Transverse colon (tissue), 4 donors: ENCODE measurements around the gene ZBTB7B. TPM values are rescaled to one million over a fixed set of nuclear protein-coding genes. Genes with fewer than 3 reads are reported as not detected.

Experiments used
- DNase-seq: peaks from one replicate; pipeline ENCODE4 v3.0.0-alpha.2; 2019
- H3K27ac ChIP-seq, 4 donors: fragments of 200-600 bp; sonication (generic); 2 replicates each; pipeline ENCODE4 v1.5.1; 2016 to 2018; ENCODE audit warnings: inconsistent platforms in 4 of 4
- H3K27me3 ChIP-seq: fragments of 200-600 bp; sonication (generic); 2 replicates; pipeline ENCODE4 v1.5.1; 2017; ENCODE audit warnings: inconsistent platforms
- H3K36me3 ChIP-seq, 4 donors: fragments of 200-600 bp; sonication (generic); 2 replicates each; pipeline ENCODE4 v1.5.1; 2017 to 2019; ENCODE audit warnings: inconsistent platforms in 4 of 4
- H3K4me1 ChIP-seq, 4 donors: fragments of 200-600 bp; sonication (generic); 2 replicates each; pipeline ENCODE4 v1.5.1; 2017 to 2020; ENCODE audit warnings: inconsistent platforms in 4 of 4
- H3K4me3 ChIP-seq, 4 donors: fragments of 200-600 bp; sonication (generic); 1 replicate in 1 of 4; 2 replicates in 3 of 4; pipeline versions ENCODE4 v1.5.1 to v1.6.1; 2017 to 2019; ENCODE audit warnings: inconsistent platforms in 4 of 4
- H3K9me3 ChIP-seq, 2 donors: fragments of 200-600 bp; sonication (generic); 2 replicates each; pipeline ENCODE4 v1.5.1; 2017 to 2019; ENCODE audit warnings: inconsistent platforms in 2 of 2
- CTCF ChIP-seq, 5 experiments: fragments of 200-600 bp in 3 of 5; fragments of 450-650 bp in 2 of 5; sonication (generic) in 3 of 5; IDR thresholded peaks; 1 replicate in 2 of 5; 2 replicates in 3 of 5; pipeline ENCODE4 v1.5.1; 2016 to 2017; ENCODE audit warnings: antibody characterized with exemption in 5 of 5, inconsistent platforms in 3 of 5, mild to moderate bottlenecking in 2 of 5, moderate library complexity in 1 of 5
- EP300 ChIP-seq: sonication (generic); formaldehyde crosslinking; IDR thresholded peaks from one replicate; pipeline ENCODE4 v1.6.1; 2017; ENCODE audit warnings: antibody characterized with exemption, low read depth
- POLR2A ChIP-seq: fragments of 450-650 bp; IDR thresholded peaks from one replicate; pipeline ENCODE4 v1.6.1; 2016; ENCODE audit warnings: antibody characterized with exemption, mild to moderate bottlenecking, moderate library complexity
- POLR2AphosphoS5 ChIP-seq, 3 donors: sonication (generic); formaldehyde crosslinking; IDR thresholded peaks; one replicate each; pipeline ENCODE4 v1.6.1; 2016; ENCODE audit warnings: antibody characterized with exemption in 3 of 3
- WGBS, 2 donors: methylation state at CpG; one replicate each; pipeline ENCODE4 v1.1.5; 2018; ENCODE audit warnings: low coverage in 1 of 2; 5-methylcytosine and 5-hydroxymethylcytosine counted together
- in situ Hi-C, 4 donors: fragments of 200-750 bp; cut with MboI; loops; one replicate each; pipeline versions ENCODE4 v1.15.0 to v1.15.1; 2017; ENCODE audit warnings: low sequenced_read_pairs in 3 of 4, low pct_ligation_motif_present in 1 of 4, low pct_unique_long_range_greater_than_20kb in 1 of 4
- intact Hi-C: fragments of 100-400 bp; cut with DNase I; formaldehyde crosslinking; loops from one replicate; pipeline ENCODE4 v1.15.1; 2023; ENCODE audit warnings: low total_unique reads
- total RNA-seq, 4 donors: library from RNA; depleted of rRNA; stranded (reverse); fragments of >200 nt; gene quantifications; one replicate each; pipeline ENCODE4 v1.1.0, GENCODE V29; 2016

The ZBTB7B gene
- total RNA-seq, 4 donors from 2014 or later, result 85.2 to 513 (median 272) TPM

- Histone ChIP-seq H3K27me3 (no peaks in the 10 kb centered on the region), H3K36me3 (peaks cover 0 to 12% (median 2%) of the 10 kb centered on the region in 4 donors), H3K4me1 (peaks cover 23 to 39% (median 32%) of the 10 kb centered on the region in 4 donors), H3K4me3 (peak overlapping the region; percentile 17 to 40 (median 27)), H3K27ac (peak overlapping the region; percentile 85 to 96 (median 91)), H3K9me3 (no peaks in the 10 kb centered on the region)
- intact Hi-C loops, result no loop called here
- WGBS, 2 donors, result 51 to 80% methylated on average over 1 to 6 of the region's 6 CpGs
- TF ChIP-seq POLR2A, result no peak
- TF ChIP-seq CTCF (IDR thresholded peaks at IDR 0.05), result no peak
- no peak for TF ChIP-seq POLR2AphosphoS5 (IDR thresholded peaks at IDR 0.05)
- no peak for TF ChIP-seq EP300
- in situ Hi-C loops, result no loop called here
- DNase-seq, result no peak
These were observed 15.3 kb downstream of the ZBTB7B start for GRCh38 chr1:155017946-155018316.

GRCh38 chr1:155018617-155019348 lies 16.2 kb downstream of the ZBTB7B start:
- intact Hi-C loops, result no loop called here

GRCh38 chr1:155019377-155020245 lies 17.0 kb downstream of the ZBTB7B start:
- DNase-seq, result no peak
- intact Hi-C loops, result no loop called here
- H3K9me3 ChIP-seq, result no peaks in the 10 kb centered on the region
- H3K4me1 ChIP-seq, result peaks cover 16 to 29% (median 23%) of the 10 kb centered on the region in 4 donors
- no peaks in the 10 kb centered on the region for H3K27me3 ChIP-seq
- TF ChIP-seq POLR2A (no peak), CTCF (IDR thresholded peaks at IDR 0.05) (no peak), POLR2AphosphoS5 (IDR thresholded peaks at IDR 0.05) (no peak), EP300 (no peak)
- H3K36me3 ChIP-seq, result peaks cover 0 to 10% (median 2%) of the 10 kb centered on the region in 4 donors
- H3K4me3 ChIP-seq, result no peak overlapping the region
- WGBS, 2 donors, result 67 to 76% methylated on average over 6 to 11 of the region's 11 CpGs
- in situ Hi-C loops, result no loop called here
- H3K27ac ChIP-seq, result no peak overlapping the region

More at GRCh38 chr1:155018617-155019348, 16.2 kb downstream of the ZBTB7B start:
- peaks cover 16 to 31% (median 25%) of the 10 kb centered on the region in 4 donors for H3K4me1 ChIP-seq
- DNase-seq, result no peak
- no peaks in the 10 kb centered on the region for H3K27me3 ChIP-seq
- H3K4me3 ChIP-seq, result no peak overlapping the region
- TF ChIP-seq POLR2AphosphoS5 (IDR thresholded peaks at IDR 0.05), result peak in 1 of 3 donors; percentile 4
- no peak for TF ChIP-seq EP300
- WGBS, 2 donors, result 89 to 100% methylated on average over 1 to 8 of the region's 8 CpGs
- peaks cover 0 to 12% (median 2%) of the 10 kb centered on the region in 4 donors for H3K36me3 ChIP-seq
- H3K27ac ChIP-seq, result peak overlapping the region in 2 of 4 donors; percentile 88 to 94
- no peaks in the 10 kb centered on the region for H3K9me3 ChIP-seq
- in situ Hi-C loops, result no loop called here

- Histone ChIP-seq H3K36me3 (no peaks in the 10 kb centered on the region), H3K4me1 (peaks cover 7 to 12% (median 9%) of the 10 kb centered on the region in 4 donors), H3K4me3 (no peak overlapping the region), H3K9me3 (no peaks in the 10 kb centered on the region), H3K27me3 (no peaks in the 10 kb centered on the region), H3K27ac (no peak overlapping the region)
- TF ChIP-seq CTCF (IDR thresholded peaks at IDR 0.05) (no peak), POLR2AphosphoS5 (IDR thresholded peaks at IDR 0.05) (no peak), EP300 (no peak), POLR2A (no peak)
- intact Hi-C loops (no loop called here), in situ Hi-C loops (no loop called here)
- WGBS, 2 donors, result 82 to 85% methylated on average over 5 to 8 of the region's 8 CpGs
- no peak for DNase-seq
These were observed 19.7 kb downstream of the ZBTB7B start for GRCh38 chr1:155022136-155022926.
